Activated CD8-positive, alpha-beta T cell treated with anti-CD3 and anti-CD28 coated beads for 36 hours (primary cell): ENCODE measurements around the gene PPDPF. TPM values are rescaled to one million over a fixed set of nuclear protein-coding genes. Genes with fewer than 3 reads are reported as not detected.

Experiments
- ATAC-seq: fragments of 200-7000 bp; cut with Tn5 transposase; one replicate; pipeline ENCODE4 v1.10.0; 2021; ENCODE audit warnings: mild to moderate bottlenecking, moderate library complexity
- CTCF ChIA-PET: fragments of 350-600 bp; sonication (Branson Sonifier 250); formaldehyde crosslinking; loops from one replicate; lab custom pipeline; 2021; ENCODE audit warnings: antibody characterized with exemption; lab: Charles Lee
- POLR2A ChIA-PET: fragments of 350-600 bp; sonication (Branson Sonifier 250); formaldehyde crosslinking; loops from one replicate; lab custom pipeline; 2021; ENCODE audit warnings: antibody characterized with exemption; lab: Charles Lee
- DNase-seq: peaks from one replicate; pipeline ENCODE4 v3.0.0-alpha.2; 2020
- H3K27ac Mint-ChIP-seq: one replicate; pipeline ENCODE4 v1.8.0; 2021; ENCODE audit warnings: mild to moderate bottlenecking, mixed read lengths
- H3K27me3 Mint-ChIP-seq: one replicate; pipeline ENCODE4 v1.8.0; 2021; ENCODE audit warnings: mixed read lengths
- H3K36me3 Mint-ChIP-seq: one replicate; pipeline ENCODE4 v1.8.0; 2021; ENCODE audit warnings: low read depth, mixed read lengths
- H3K4me1 Mint-ChIP-seq: one replicate; pipeline ENCODE4 v1.8.0; 2021; ENCODE audit warnings: low read depth, mixed read lengths
- H3K4me3 Mint-ChIP-seq: one replicate; pipeline ENCODE4 v1.8.0; 2021; ENCODE audit warnings: mild to moderate bottlenecking, moderate library complexity, mixed read lengths
- H3K9me3 Mint-ChIP-seq: one replicate; pipeline ENCODE4 v1.8.0; 2021; ENCODE audit warnings: mixed read lengths
- intact Hi-C: fragments of 100-400 bp; cut with micrococcal nuclease; formaldehyde crosslinking; loops from one replicate; pipeline ENCODE4 v1.10.0; 2022
- total RNA-seq, 2 experiments: library from RNA; stranded (reverse); gene quantifications; one replicate each; pipeline ENCODE4 v1.2.3, GENCODE V29; 2021
- TF ChIP-seq, protein P1 (sequence below): fragments of 200-600 bp; IDR thresholded peaks from one replicate; pipeline ENCODE4 v1.8.0; 2022; ENCODE audit warnings: antibody characterized with exemption, mild to moderate bottlenecking

PPDPF gene
- total RNA-seq, 2 experiments from 2014 or later, result 193 to 226 TPM

DNA sequence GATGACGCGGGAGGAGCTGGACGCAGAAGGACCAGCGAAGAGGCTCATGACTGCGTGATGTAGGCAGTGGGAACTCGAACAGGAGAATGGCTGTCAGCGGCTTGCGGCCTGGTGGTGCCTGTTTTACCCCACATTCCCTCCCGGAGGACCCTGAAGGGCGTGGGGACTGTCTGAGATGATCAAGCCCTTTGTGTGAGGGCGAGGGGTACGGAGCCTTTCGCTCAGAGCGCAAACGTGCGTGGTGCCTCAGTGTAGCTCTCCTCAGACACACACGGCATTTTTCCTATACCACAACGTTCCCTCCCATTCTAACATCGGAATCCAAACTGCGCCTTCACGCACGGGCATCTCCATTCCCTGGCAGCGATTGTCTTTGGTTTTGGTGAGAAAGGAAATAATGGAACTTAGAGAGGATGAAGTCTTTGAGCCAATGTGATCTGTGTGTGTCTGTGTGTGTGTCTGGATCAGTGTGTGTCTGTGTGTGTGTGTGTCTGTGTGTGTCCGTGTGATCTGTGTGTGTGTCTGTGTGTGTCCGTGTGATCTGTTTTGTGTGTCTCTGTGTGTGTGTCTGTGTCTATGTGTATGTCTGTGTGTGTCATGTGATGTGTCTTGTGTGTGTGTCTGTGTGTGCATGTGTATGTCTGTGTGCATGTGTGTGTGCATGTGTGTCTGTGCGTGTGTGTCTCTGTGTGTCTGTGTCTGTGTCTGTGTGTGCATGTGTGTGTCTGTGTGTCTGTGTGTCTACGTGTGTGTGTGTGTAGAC, 11.3 kb downstream of the PPDPF start:
- no peak overlapping the region for H3K4me3 Mint-ChIP-seq
- TF ChIP-seq, protein P1, sequence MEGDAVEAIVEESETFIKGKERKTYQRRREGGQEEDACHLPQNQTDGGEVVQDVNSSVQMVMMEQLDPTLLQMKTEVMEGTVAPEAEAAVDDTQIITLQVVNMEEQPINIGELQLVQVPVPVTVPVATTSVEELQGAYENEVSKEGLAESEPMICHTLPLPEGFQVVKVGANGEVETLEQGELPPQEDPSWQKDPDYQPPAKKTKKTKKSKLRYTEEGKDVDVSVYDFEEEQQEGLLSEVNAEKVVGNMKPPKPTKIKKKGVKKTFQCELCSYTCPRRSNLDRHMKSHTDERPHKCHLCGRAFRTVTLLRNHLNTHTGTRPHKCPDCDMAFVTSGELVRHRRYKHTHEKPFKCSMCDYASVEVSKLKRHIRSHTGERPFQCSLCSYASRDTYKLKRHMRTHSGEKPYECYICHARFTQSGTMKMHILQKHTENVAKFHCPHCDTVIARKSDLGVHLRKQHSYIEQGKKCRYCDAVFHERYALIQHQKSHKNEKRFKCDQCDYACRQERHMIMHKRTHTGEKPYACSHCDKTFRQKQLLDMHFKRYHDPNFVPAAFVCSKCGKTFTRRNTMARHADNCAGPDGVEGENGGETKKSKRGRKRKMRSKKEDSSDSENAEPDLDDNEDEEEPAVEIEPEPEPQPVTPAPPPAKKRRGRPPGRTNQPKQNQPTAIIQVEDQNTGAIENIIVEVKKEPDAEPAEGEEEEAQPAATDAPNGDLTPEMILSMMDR, result no peak
- ATAC-seq (no peak), DNase-seq (no peak)
- intact Hi-C loops, result no loop called here
- H3K4me1 Mint-ChIP-seq, result peaks cover 10% of the 10 kb centered on the region
- no peaks in the 10 kb centered on the region for H3K9me3 Mint-ChIP-seq
- no peaks in the 10 kb centered on the region for H3K27me3 Mint-ChIP-seq
- no peaks in the 10 kb centered on the region for H3K36me3 Mint-ChIP-seq
- CTCF ChIA-PET, result no interaction called here
- POLR2A ChIA-PET, result interaction anchor here (1.2 to 4.0 kb wide), 2 partner anchors 10 to 167 kb away, joined by 3 to 20 read pairs; no protein-coding TSS in a partner anchor
- H3K27ac Mint-ChIP-seq, result no peak overlapping the region

DNA sequence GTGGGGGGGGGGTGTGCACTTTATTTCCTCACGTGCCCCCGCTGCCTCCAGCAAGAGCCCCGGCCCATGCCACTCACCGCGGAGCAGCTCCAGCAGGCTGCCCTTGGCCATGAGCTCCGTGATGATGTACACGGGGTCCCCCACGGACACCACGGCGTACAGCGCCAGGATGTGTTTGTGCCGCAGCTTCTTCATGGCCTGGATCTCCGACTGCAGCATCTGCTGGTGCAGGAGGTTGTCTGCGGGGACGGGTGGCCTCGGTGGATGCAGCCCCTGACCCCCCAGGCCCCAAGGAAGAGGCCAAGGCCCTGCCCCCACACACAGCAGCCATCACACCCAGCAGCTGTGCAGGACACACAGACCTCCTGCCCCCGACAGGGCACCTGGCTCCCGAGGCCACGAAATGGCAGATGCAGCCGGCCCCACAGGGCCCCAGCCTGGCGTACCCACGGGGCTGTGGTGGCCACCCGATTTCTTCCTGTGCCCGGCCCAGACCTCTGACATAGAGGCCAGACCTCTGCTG, 11.9 kb downstream of the PPDPF start:
- Mint-ChIP-seq H3K27ac (no peak overlapping the region), H3K27me3 (no peaks in the 10 kb centered on the region), H3K4me3 (no peak overlapping the region), H3K4me1 (peaks cover 15% of the 10 kb centered on the region), H3K9me3 (no peaks in the 10 kb centered on the region), H3K36me3 (no peaks in the 10 kb centered on the region)
- DNase-seq (no peak), ATAC-seq (no peak)
- CTCF ChIA-PET, result no interaction called here
- intact Hi-C loops, result no loop called here
- TF ChIP-seq, protein P1, result no peak
- POLR2A ChIA-PET, result interaction anchor here (4.0 kb wide), 1 partner anchor 10 kb away, joined by 20 read pairs; no protein-coding TSS in a partner anchor

DNA sequence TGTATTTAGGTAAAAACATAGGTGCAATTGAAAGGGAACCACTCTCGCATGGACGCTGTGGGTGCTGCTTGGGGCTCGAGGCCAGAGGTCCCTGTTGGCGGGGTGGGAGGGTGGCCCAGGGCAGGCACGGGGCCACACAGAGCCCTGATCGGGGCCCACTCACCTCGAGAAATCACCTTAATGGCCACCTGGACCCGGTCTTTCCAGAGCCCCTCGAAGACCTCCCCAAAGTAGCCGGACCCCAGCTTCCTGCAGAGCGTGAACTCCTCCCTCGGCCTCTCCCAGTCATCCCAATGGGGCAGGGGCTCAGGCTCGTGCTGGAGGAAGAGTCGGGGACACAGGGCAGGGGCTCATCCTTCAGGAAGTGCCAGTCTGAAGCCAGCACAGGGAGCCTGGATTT, 12.8 kb downstream of the PPDPF start:
- CTCF ChIA-PET, result no interaction called here

DNA sequence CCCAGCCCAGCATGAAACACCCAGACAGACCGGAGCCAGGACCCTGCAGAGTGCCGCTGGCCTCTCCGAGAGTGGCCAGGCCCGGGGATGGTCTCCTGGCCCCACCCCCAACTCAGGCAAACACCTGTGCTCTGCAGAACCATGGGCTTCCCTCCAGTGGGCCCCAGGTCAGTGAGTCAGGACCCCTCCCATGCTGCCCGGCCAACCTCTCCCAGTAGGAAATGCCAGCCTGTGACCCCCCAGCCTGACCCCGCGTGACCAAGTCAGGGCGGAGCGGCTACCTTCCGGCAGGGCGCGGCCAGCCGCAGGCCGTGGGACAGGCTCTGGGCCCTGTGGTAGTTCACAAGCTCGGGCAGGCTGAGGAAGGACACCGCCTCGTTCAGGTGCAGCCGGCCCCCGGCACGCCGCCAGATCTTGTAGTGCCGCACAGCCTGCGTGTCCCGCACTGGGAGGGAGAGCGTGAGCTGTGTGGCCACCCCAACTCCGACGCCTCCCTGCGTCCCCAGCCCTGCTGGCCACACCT, 13.4 kb downstream of the PPDPF start:
- DNase-seq (no peak), ATAC-seq (no peak)
- Mint-ChIP-seq H3K27ac (no peak overlapping the region), H3K27me3 (no peaks in the 10 kb centered on the region), H3K4me3 (no peak overlapping the region), H3K4me1 (peaks cover 17% of the 10 kb centered on the region), H3K36me3 (no peaks in the 10 kb centered on the region), H3K9me3 (no peaks in the 10 kb centered on the region)
- TF ChIP-seq, protein P1, result no peak
- POLR2A ChIA-PET, result interaction anchor here (4.9 kb wide), 1 partner anchor 11 kb away, joined by 48 read pairs; no protein-coding TSS in a partner anchor
- CTCF ChIA-PET, result no interaction called here
- intact Hi-C loops, result no loop called here

More for the DNA sequence above, 12.8 kb downstream of the PPDPF start:
- Mint-ChIP-seq H3K27me3 (no peaks in the 10 kb centered on the region), H3K27ac (no peak overlapping the region), H3K4me3 (no peak overlapping the region), H3K36me3 (no peaks in the 10 kb centered on the region), H3K9me3 (no peaks in the 10 kb centered on the region), H3K4me1 (peaks cover 17% of the 10 kb centered on the region)
- no peak for DNase-seq
- ATAC-seq, result no peak
- TF ChIP-seq, protein P1, result no peak
- POLR2A ChIA-PET, result interaction anchor here (4.0 kb wide), 1 partner anchor 11 kb away, joined by 20 read pairs; no protein-coding TSS in a partner anchor
- intact Hi-C loops, result no loop called here

DNA sequence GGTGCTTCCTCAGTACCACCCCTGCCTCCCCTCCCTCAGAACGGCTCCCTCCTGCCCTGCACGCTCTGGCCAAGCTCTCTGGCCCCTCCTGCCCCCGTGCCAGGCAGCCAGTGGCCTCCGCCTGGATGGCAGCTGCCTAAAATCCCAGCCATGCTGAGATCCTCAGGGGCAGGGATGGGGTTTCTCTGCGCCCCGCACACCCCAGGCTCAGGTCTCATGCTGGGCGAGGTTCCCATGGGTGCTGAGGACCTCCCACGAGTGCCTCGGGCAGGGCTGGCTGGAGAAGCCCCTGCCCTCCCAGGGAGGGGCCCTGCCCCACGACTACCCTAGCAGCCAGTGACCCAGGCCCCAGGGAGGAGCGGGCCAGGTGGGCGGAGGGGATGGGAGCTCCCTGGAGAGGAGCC, 13.9 kb downstream of the PPDPF start:
- no peak for DNase-seq
- POLR2A ChIA-PET, result interaction anchor here (4.9 kb wide), 1 partner anchor 12 kb away, joined by 48 read pairs; no protein-coding TSS in a partner anchor
- TF ChIP-seq, protein P1, result no peak

More for the DNA sequence above, 13.9 kb downstream of the PPDPF start:
- Mint-ChIP-seq H3K4me1 (peaks cover 17% of the 10 kb centered on the region), H3K4me3 (no peak overlapping the region), H3K36me3 (no peaks in the 10 kb centered on the region), H3K9me3 (no peaks in the 10 kb centered on the region), H3K27ac (no peak overlapping the region), H3K27me3 (no peaks in the 10 kb centered on the region)
- CTCF ChIA-PET, result no interaction called here
- intact Hi-C loops, result no loop called here
- no peak for ATAC-seq
